COLO829 (cell line): Measurements from ENCODE around the gene VEGFD.

Experiments used
- DNase-seq: peaks from one replicate; pipeline ENCODE4 v3.0.0; 2012; ENCODE audit warnings: low spot score

Gene VEGFD

GRCh38 chrX:15359701-15360100, 24.5 kb downstream of the VEGFD start:
- no peak for DNase-seq

- no peak for DNase-seq
Observed at GRCh38 chrX:15358533-15358932, 25.7 kb downstream of the VEGFD start.

DNA sequence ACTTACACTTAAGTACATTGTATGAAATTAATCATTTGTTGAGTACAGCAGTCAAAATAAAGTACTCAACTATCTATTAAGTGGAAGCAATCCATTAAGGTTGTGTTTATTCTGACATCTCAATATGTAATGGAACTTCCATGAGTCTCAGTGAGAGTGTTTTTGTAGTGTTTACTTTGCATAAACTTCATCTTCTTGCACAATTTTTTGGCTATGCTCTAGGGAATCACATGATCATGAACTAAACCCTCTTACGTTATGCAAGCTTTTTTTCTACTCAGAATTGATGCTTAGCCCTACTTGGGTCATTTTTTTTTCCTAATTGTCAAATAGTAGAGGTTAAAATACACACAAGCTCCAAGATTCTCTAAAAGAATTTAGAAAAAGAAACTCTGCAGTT, 27.8 kb downstream of the VEGFD start:
- DNase-seq = no peak

GRCh38 chrX:15350329-15350996, 33.8 kb downstream of the VEGFD start:
- DNase-seq = no peak

- DNase-seq = peak; percentile 43
Observed at GRCh38 chrX:15349046-15349445, 35.2 kb downstream of the VEGFD start.

- DNase-seq = no peak
Observed at GRCh38 chrX:15345976-15346375, 38.2 kb downstream of the VEGFD start.

DNA sequence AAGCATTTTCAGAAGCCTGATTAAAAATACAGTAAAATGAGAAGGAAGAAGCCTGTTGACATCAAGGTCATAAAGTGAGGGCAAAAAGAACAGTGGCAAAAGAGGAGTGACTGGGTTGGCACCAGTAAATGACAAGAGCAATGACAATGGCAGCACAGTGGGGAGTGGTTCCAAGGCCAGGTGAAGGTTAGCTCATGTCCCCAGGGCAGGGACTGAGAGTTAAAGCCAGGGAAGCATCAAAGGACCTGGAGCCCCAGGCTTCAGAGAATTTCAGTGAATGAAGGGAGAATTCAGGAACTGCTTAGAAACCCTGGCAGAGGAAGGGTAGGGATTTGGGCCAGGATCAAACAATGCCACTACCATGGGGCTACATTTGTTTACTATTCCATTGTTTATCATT, 40.1 kb downstream of the VEGFD start:
- DNase-seq = no peak

DNA sequence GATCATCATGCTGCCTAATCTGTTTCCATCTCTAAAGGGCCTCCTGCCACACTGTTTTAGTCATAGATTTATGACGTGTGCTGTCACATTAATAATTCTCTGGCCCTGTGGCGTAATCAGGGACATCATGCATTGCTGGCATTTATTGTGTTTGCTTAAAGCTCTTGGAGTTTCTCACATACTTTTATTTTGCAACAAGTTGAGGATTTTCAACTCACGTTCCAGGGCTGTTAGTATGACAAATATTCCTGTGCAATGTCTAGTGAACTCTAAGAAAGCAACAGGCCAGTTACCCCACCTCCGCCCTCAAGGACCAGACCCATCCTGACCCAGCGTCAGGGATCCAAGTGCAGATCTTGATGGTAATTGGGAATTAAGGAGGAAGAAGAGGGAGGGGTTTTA, 41.1 kb downstream of the VEGFD start:
- no peak for DNase-seq

DNA sequence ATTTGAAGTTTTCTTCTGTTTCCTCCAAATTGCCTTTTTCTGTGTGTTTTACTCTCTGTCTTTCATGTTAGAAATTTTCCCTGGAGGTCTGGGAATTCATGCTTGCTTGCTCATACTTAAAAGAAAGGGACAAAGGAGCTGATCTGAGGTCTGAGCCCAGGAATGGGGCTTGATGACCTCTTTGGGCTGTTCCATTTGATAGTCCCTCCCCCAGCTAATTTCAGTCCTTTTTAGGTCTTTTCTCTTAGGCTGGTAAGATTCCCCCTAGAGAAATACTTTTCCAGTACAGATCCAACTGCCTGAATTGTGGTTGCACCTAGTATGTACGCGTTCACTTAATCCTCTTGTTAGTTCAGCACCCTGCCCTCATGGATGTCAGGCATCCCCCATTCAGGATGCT, 43.3 kb downstream of the VEGFD start:
- DNase-seq = no peak

DNA sequence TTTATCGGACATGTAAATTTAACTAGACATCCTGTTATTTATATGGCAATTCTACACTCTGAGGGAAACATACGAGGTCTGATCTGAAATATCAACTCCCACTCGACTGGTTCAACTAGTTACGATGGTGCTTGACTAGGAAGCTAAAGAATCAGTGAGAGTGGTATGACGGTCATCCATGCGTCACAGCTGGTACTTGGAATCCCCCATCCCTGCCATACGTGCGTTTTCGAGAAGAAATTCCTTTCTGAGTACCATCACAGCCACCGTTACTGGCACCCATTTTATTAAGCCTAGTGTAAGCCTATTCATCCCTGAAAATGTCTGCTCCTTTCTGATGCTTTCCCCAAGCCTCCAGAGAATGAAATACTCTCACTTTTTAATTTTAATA, 48.2 kb downstream of the VEGFD start:
- DNase-seq = peak; percentile 29

GRCh38 chrX:15335135-15336022, 48.8 kb downstream of the VEGFD start, which contains the start of gene PIGA:
TSS of gene PIGA (minus strand) at chrX:15335523. CDS start at chrX:15331930, 3,593 bp downstream.
- DNase-seq = peak; percentile 96

GRCh38 chrX:15334561-15334960, 49.7 kb downstream of the VEGFD start:
- DNase-seq = no peak

DNA sequence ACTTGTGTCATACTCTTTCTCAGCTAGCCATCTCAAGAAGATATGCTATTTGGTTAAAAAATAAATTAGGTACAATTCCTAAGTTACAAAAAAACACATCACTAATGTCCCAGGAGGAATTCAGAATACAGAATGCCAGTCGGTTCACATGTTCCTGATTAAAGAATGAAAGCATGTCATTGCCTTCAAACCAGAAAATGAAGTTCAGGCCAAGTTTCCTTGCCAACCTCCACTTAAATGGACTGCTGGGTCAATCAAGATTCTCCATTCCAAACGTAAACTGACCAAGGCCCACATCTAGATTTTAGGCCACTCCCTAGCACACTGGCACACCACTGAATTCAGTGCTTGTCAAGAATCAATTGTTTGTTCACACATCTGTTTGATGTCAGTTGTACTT, 55.4 kb downstream of the VEGFD start:
- no peak for DNase-seq

- no peak for DNase-seq
Observed at GRCh38 chrX:15328131-15328530, 56.1 kb downstream of the VEGFD start.

- DNase-seq = no peak
Observed at GRCh38 chrX:15322472-15322871, 61.7 kb downstream of the VEGFD start.

DNA sequence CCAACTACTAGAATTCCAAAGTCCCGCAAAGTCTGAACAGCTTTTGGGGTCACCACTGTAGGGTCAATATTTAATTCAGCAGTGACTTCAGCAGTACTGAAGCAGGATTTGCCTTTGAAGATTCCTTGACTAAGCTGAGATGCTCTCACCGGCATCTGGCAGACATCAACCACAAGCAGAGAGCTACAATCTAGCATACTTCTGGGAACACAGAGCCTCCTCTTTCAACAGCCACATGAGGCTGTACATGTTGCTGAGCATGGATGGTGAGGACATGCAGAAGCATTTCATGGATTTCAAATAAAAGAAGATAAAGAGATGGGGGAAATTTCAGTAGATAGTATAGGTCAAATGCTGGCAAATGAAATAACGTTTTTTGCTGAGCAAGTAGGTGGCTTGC, 62.1 kb downstream of the VEGFD start:
- DNase-seq = no peak

DNA sequence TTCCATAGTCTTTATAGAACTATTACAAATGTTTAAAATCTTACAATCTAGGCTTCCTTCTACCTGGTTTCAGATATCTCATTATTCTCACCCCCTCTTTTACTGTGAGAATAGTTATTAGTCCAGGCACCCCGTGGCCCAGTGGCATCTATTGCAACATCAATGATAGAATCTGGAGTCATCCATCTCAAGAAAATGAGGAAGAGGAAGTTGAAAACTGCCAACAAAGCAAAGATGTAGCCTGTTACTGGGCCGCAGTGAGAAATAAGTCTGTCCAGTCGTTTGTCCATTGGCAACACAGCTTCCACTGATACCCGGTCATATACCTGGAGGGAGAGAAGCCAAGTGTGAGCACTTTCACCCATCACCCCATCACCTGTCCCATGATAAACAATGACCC, 62.8 kb downstream of the VEGFD start:
- DNase-seq = no peak

DNA sequence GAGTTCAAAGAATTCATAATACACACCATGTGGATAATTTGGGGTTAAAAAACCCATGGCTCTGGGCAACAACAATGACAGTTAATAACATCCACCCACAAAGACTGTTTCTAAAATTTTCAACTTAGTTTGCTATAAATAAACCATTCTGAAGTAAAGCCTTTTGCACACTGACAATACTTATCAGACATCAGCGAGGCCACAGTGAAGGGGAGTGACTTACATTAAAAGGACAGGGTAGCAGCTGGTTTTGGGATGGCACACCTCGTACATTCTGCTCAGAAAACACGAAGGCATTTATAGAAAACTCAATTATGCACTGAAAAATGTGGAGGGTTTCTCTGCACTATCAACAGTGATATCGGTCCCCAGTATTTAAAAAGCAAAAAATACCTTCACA, 63.9 kb downstream of the VEGFD start:
- DNase-seq = no peak

DNA sequence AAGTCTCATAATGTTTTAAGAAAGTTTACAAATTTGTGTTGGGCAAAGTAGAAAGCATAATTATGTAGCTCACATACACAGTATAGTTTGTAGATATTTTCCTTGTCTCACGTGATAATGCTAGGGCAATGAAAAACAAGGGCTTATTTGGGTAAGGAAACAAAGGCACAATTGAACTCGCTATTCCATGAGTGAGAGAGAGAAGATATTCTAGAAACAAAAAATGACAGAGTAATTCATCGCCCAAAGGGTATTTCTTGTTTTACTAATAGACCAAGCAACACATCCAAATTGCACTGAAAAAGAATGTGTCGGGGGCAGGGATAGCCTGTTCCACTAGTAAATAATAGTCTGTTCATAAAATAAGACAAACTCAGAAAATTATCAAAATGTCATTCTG, 65.1 kb downstream of the VEGFD start:
- DNase-seq = no peak

GRCh38 chrX:15315509-15315908, 68.7 kb downstream of the VEGFD start, which contains the start of gene ASB11:
TSS of gene ASB11 (minus strand) at chrX:15315640. CDS start at chrX:15315605, 35 bp downstream.
- no peak for DNase-seq

- no peak for DNase-seq
Observed at GRCh38 chrX:15314472-15314871, 69.7 kb downstream of the VEGFD start.

DNA sequence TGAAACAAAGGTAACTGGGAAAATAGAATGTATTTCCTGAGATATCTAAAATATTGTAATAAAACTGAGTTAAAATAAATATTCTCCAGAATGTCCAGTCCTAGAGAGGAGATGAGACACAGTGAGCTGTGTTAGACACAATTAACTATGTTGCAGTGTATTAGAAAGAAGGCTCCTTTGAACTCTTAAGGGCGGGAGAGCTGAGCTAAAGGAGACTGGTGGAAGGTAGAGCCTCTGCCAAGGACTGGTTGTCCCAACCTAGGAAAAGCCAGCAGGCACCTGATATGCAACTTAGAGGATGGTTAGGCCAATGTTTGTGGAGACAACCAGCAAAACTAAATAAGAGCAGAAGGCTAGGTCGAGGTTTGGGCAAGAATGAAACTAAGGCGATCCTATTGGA, 73.1 kb downstream of the VEGFD start:
- DNase-seq = no peak

- peak; percentile 53 for DNase-seq
Observed at GRCh38 chrX:15310117-15310516, 74.1 kb downstream of the VEGFD start.
